NCI-H2196 treated with DMSO at 0.1 percent for 48 hours (cell line): ENCODE results near the gene LCN2.

Source experiments
- DNase-seq: peaks from one replicate; lab custom pipeline; 2025; ENCODE audit not compliant: unreplicated experiment; lab: John Stamatoyannopoulos, UW

LCN2 gene

DNA sequence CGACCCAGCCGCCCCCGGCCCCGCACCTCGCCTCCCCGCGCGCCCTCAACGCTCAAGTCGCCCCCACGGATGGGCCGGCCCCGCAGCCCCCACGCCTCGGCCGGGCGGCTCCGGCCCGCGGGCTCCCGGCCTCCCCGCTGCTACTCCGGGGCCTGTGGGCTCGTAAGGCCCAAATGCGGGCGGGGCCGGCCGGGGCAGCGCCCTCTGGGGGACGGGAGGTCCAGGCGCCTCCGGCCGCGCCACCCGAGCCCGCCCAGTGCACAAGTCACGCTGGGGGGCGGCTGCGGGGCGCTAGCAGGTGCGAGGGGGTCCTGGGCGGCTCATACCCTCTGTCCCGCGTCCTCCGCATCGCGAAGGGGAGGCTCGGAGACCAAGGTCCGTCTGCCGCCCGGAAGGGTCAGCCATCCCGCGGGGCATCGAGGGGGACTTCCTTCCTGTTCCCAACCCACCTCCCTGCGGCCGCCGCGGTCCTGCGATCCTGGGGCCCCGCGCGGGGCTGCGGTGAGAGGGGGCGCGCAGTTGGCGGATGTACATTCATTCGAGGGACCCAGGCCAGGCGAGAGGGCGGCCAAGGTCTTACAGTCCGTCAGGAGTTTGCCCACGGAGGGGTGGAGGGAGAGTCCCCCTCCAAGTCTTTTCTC, 42.3 kb downstream of the LCN2 start, which contains the start of gene CIZ1:
TSS of gene CIZ1 (minus strand) at position 167 of the 641 bp plus-strand sequence. CDS start 715 bp downstream, outside the sequence.
- peak; percentile 60 for DNase-seq

- DNase-seq: peak; percentile 90
These were observed 43.5 kb downstream of the LCN2 start for GRCh38 chr9:128192601-128193371.

DNA sequence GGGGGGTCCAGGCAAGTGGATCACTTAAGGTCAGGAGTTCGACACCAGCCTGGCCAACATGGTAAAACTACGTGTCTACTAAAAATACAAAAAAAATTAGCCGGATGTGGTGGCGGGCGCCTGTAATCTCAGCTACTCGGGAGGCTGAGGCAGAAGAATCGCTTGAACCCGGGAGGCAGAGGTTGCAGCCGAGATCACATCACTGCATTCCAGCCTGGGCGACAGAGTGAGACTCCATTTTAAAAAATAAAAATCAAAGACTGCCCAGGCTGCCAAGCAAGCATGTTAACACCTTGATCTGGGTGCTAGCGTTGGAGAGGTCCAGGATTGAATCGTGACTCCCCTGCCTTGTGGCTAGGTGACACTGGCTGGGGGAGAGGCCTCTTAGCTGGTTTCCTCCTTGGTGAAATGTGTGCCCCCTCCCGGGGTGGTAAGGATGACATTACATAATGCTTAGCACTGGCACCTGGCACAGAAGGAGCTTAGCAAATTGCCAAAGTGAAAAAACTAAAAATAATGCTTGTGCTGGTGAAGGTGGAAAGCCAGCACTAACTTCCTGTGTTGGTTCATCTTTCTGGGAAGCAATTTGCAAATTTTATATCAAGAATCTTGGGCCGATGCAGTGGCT, 44.3 kb downstream of the LCN2 start:
- no peak for DNase-seq

GRCh38 chr9:128201441-128202369, 52.5 kb downstream of the LCN2 start:
- DNase-seq: no peak

GRCh38 chr9:128202648-128203023, 53.4 kb downstream of the LCN2 start:
- no peak for DNase-seq
